Activated CD8-positive, alpha-beta memory T cell treated with anti-CD3 and anti-CD28 coated beads, Interleukin-2, amount 50 U/mL, for 24 hours (primary cell): ENCODE data around the gene TTC34.
"Not testable (repeated sequence)": the region's sequence is repeated elsewhere in the genome, so short reads cannot be mapped to it uniquely, and the experiment has no call there.

Experiments used
- DNase-seq: peaks from one replicate; pipeline ENCODE4 v3.0.0-alpha.2; 2020; ENCODE audit errors: extremely low read depth

The TTC34 gene

GRCh38 chr1:2682879-2683278 lies 118.6 kb downstream of the TTC34 start:
- not testable (repeated sequence) for DNase-seq

- DNase-seq = not testable (repeated sequence)
These were observed 124.8 kb downstream of the TTC34 start for GRCh38 chr1:2676726-2677125.

DNA sequence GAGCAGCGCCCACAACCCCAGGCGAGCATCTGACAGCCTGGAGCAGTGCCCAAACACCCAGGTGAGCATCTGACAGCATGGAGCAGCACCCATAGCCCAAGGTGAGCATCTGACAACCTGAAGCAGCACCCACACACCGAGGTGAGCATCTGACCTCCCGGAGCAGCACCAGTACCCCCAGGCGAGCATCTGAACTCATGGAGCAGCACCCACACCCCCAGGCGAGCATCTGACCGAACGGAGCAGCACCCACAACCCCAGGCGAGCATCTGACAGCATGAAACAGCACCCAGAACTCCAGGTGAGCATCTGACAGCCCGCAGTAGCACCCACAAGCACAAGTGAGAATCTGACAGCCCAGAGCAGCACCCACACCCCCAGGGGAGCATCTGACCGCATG lies 129.8 kb downstream of the TTC34 start:
- not testable (repeated sequence) for DNase-seq

DNA sequence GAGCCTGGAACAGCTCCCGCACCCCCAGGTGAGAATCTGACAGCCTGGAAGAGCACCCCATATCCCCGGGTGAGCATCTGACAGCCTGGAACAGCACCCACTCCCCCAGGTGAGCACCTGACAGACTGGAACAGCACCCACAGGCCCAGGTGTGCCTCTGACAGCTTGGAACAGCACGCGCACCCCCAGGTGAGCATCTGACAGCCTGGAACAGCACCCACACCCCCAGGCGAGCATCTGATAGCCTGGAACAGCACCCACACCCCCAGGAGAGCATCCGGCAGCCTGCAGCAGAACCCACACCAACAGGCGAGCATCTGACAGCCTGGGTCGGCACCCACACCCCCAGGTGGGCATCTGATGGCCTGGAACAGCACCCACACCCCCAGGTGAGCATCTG lies 141.7 kb downstream of the TTC34 start:
- not testable (repeated sequence) for DNase-seq

GRCh38 chr1:2657909-2658308 lies 143.6 kb downstream of the TTC34 start:
- DNase-seq = not testable (repeated sequence)

DNA sequence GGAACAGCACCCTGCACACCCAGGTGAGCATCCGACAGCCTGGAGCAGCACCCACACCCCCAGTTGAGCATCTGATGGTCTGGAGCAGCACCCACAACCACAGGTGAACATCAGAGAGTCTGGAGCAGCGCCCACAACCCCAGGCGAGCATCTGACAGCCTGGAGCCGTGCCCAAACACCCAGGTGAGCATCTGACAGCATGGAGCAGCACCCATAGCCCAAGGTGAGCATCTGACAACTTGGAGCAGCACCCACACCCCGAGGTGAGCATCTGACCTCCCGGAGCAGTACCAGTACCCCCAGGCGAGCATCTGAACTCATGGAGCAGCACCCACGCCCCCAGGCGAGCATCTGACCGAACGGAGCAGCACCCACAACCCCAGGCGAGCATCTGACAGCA lies 144.4 kb downstream of the TTC34 start:
- not testable (repeated sequence) for DNase-seq

DNA sequence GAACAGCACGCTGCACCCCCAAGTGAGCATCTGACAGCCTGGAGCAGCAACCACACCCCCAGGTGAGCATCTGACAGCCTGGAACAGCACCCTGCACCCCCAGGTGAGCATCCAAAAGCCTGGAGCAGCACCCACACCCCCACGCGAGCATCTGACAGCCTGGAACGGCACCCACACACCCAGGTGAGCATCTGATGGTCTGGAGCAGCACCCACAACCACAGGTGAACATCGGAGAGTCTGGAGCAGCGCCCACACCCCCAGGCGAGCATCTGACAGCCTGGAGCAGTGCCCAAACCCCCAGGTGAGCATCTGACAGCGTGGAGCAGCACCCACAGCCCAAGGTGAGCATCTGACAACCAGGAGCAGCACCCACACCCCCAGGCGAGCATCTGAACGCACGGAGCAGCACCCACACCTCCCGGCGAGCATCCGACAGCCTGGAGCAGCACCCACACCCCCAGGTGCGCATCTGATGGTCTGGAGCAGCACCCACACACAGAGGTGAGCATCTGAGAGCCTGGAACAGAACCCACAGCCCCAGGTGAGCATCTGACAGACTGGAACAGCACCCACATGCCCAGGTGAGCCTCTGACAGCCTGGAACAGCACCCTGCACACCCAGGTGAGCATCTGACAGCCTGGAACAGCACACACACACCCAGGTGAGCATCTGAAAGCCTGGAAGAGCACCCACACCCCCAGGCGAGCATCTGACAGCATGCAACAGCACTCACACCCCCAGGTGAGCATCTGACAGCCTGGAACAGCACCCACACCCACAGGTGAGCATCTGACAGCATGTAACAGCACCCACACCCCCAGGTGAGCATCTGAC lies 145.7 kb downstream of the TTC34 start:
- not testable (repeated sequence) for DNase-seq

- DNase-seq = not testable (repeated sequence)
These were observed 147.0 kb downstream of the TTC34 start for GRCh38 chr1:2654443-2654948.

GRCh38 chr1:2653741-2654442 lies 147.6 kb downstream of the TTC34 start:
- DNase-seq = not testable (repeated sequence)

GRCh38 chr1:2652926-2653571 lies 148.4 kb downstream of the TTC34 start:
- DNase-seq = not testable (repeated sequence)

GRCh38 chr1:2652152-2652925 lies 149.2 kb downstream of the TTC34 start:
- not testable (repeated sequence) for DNase-seq

- no peak for DNase-seq
These were observed 150.4 kb downstream of the TTC34 start for GRCh38 chr1:2650967-2651645.

DNA sequence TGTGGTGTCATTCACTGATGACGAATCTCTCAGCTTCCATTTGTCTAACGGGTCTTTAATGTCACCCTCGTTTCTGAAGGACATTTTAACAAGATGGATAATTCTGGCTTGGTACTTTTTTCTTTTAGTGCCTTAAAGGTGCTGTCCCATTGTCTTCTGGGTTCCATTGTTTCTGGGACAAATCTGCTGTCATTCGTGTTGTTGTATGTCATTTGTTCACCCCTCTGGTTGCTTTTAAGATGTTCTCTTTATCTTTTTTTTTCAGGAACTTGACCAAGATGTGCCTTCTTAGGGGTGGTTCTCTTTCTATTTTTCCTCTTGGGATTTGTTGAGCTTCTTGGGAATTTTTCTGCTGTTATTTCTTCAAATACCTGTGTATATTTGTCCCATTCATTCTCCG lies 154.7 kb downstream of the TTC34 start:
- no peak for DNase-seq

DNA sequence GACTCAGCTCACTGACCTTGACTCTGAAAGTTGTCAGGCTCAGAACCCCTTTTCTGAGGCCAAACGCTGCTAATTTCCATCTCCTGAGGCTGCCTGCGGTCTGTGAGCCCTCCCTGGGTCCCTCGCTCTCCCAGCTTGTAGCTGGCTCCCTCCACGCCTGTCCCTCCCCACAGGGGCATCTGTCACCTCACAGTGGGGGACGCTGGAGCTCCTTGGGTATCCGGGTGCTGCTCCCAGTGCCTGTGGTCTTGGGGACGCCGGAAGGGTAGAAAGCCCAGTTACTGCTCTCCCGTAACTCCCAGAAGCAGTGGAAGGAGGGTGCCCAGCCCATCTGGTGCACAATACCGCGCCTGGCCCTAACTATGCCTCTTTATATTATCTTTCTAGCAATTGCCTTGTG lies 155.7 kb downstream of the TTC34 start:
- DNase-seq = no peak

DNA sequence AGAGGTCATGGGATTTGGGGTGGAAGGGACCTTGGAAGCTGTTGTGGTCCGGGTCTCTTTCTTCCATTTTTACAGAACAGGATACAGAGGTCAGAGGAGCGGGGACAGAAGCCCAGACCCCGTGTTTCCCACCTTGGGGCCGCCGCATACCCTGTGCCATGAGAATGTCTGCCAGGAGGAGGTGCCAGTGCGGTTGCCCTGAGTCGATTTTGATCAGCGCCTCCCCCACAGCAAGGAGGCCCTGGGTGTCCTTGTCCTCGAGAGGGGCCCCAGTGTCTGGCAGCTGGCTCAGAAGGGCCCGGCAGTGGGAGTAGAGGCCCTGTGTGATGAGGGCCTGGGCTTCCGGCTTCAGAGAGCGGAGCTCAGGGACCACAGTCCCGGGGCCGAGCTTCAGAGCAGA lies 156.3 kb downstream of the TTC34 start:
- DNase-seq = no peak

- DNase-seq = no peak
These were observed 156.8 kb downstream of the TTC34 start for GRCh38 chr1:2644591-2645101.

DNA sequence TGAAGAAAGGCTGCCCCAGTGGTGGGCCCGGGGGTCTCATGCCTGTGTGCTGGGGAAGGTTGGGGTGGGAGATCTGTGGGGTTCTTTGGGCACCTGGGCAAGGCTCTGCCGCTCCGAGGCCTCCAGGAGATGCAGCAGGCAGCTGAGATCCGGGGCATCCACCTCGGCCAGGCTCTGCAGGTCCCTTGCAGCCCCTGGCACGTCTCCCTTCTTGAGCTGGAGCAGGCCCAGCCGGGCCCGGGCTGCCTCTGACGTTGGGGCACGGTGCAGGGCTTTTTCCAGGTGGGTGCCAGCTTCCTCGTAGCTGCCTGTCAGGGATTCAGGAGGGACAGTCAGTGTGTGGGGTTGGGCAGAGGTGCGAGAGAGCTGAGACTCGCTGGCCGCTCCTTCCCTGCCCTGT lies 157.3 kb downstream of the TTC34 start:
- no peak for DNase-seq

DNA sequence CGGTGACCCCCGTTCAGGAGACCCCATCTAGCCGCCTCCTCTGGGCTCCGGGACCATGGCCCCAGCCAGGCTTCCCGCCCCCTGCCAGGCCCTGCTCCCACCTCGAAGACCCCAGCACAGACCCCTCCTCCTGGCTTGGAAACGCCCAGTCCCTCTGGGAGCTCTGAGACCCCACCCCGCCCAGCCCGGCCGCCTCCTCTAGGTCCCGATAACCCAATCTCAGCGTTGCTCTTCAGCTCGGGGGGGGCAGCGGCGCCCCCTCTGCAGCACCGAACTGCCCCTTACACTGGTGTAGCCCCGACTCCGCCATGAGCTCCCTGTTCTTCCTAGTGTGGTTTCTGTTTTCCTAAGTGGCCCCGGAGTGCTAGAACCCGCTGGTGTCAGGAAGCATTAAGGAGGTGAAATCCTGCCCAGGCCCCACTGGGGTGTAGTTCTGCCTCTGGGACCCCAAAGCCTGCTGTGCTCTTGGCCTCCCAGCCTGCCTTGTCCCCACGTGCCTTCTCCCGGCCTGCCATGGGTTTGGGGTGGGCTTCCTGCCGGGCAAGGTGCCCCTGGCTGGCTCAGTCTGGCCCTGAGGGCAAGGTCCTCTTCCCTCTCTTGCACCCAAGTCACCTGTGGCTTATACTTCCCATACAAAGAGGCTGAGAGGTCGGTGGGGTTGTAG lies 157.9 kb downstream of the TTC34 start:
- no peak for DNase-seq

- DNase-seq = peak; percentile 87
These were observed 158.7 kb downstream of the TTC34 start for GRCh38 chr1:2642560-2643413.
